22Rv1 (cell line): Measurements from ENCODE around the gene CDK5RAP3.

Experiments used
- ZFX ChIP-seq: fragments of 450-650 bp; IDR thresholded peaks from 2 replicates; pipeline ENCODE4 v1.6.1; 2017; ENCODE audit warnings: antibody characterized with exemption, borderline replicate concordance
- TF ChIP-seq, protein P1 (sequence below): fragments of 450-650 bp; IDR thresholded peaks from 2 replicates; pipeline ENCODE4 v1.5.1; 2017; ENCODE audit warnings: mild to moderate bottlenecking

DNA sequence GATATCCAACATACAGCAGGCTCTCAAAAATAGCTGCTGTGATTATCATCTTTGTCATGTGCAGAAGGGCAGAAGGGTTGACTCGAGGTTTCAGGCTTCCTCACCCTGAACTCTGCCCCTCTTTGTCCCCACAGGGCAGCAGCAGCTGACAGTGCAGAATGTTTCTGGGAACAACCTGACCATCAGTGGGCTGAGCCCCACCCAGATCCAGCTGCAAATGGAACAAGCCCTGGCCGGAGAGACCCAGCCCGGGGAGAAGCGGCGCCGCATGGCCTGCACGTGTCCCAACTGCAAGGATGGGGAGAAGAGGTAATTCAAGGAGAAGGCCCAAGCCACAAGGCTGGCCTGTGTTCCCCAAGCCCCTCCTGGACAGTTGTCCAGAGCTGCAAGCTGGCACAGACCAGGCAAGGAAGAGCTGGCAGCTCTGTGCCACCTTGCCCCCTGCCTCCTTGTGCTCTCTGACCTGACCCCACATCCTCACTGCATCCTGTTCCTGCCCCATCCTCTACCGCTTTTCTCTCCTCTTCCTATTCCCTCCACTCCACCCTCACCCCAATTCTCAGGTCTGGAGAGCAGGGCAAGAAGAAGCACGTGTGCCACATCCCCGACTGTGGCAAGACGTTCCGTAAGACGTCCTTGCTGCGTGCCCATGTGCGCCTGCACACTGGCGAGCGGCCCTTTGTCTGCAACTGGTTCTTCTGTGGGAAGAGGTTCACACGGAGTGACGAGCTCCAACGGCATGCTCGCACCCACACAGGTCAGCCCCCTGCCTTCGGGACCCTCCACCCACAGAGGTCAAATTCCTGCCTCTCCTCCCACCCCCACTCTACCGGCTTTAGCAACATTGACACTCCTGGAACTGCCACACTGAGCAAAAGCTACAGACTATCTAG is 45.9 kb upstream of the CDK5RAP3 start:
- TF ChIP-seq, protein P1, sequence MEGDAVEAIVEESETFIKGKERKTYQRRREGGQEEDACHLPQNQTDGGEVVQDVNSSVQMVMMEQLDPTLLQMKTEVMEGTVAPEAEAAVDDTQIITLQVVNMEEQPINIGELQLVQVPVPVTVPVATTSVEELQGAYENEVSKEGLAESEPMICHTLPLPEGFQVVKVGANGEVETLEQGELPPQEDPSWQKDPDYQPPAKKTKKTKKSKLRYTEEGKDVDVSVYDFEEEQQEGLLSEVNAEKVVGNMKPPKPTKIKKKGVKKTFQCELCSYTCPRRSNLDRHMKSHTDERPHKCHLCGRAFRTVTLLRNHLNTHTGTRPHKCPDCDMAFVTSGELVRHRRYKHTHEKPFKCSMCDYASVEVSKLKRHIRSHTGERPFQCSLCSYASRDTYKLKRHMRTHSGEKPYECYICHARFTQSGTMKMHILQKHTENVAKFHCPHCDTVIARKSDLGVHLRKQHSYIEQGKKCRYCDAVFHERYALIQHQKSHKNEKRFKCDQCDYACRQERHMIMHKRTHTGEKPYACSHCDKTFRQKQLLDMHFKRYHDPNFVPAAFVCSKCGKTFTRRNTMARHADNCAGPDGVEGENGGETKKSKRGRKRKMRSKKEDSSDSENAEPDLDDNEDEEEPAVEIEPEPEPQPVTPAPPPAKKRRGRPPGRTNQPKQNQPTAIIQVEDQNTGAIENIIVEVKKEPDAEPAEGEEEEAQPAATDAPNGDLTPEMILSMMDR: no peak
- no peak for TF ChIP-seq ZFX
